A549 (cell line): ENCODE measurements around the gene NOL7. TPM values are rescaled to one million over a fixed set of nuclear protein-coding genes. Genes with fewer than 3 reads are reported as not detected.

Source experiments
- ATAC-seq, 2 experiments: fragments of 200-7000 bp in 1 of 2; fragments of >200 bp in 1 of 2; cut with Nextera tagmentation in 1 of 2; cut with Tn5 transposase in 1 of 2; 3 replicates each; pipeline versions ENCODE4 v1.8.0 to v1.9.1; 2018 to 2020; ENCODE audit warnings: mild to moderate bottlenecking in 1 of 2, moderate library complexity in 1 of 2
- CTCF ChIA-PET: fragments of 300-600 bp; sonication (Branson Sonifier 250); formaldehyde crosslinking; extraction: SDS; loops from one replicate; lab custom pipeline; 2021; ENCODE audit warnings: antibody characterized with exemption, inconsistent platforms; lab: Yijun Ruan, JAX
- POLR2A ChIA-PET: fragments of 350-600 bp; formaldehyde crosslinking; extraction: SDS; loops from one replicate; lab custom pipeline; 2021; ENCODE audit warnings: antibody characterized with exemption, inconsistent platforms; lab: Yijun Ruan, JAX
- DNase-seq, 2 experiments: peaks; one replicate each; pipeline versions ENCODE4 v3.0.0 to v3.0.0-alpha.2; 2011 to 2016; ENCODE audit warnings: low read depth in 1 of 2, low spot score in 1 of 2
- FAIRE-seq: peaks from 2 replicates; lab custom pipeline; 2011; peaks lifted over from hg19 to GRCh38; lab: Jason Lieb, UNC
- H3K27ac ChIP-seq, 2 experiments: fragments of >200 bp; sonication (Bioruptor Twin); formaldehyde crosslinking; 3 replicates each; pipeline ENCODE4 v1.5.1; 2016 to 2017
- H3K4me1 ChIP-seq: fragments of >200 bp; sonication (Bioruptor Twin); formaldehyde crosslinking; 3 replicates; pipeline ENCODE4 v1.6.1; 2016
- H3K4me2 ChIP-seq: fragments of >200 bp; sonication (Bioruptor Twin); formaldehyde crosslinking; 3 replicates; pipeline ENCODE4 v1.6.1; 2016
- H3K4me3 ChIP-seq: fragments of >200 bp; sonication (Bioruptor Twin); formaldehyde crosslinking; 3 replicates; pipeline ENCODE4 v1.5.1; 2016
- H3K9me3 ChIP-seq: fragments of >200 bp; sonication (Bioruptor Twin); formaldehyde crosslinking; 3 replicates; pipeline ENCODE4 v1.6.1; 2016
- CHD2 ChIP-seq: fragments of 150-350 bp; IDR thresholded peaks from 2 replicates; pipeline ENCODE4 v1.6.1; 2014; ENCODE audit warnings: low read length; ENCODE audit not compliant: partially characterized antibody
- CHD4 ChIP-seq: fragments of 200-600 bp; sonication (generic); IDR thresholded peaks from 2 replicates; pipeline ENCODE4 v1.6.1; 2016; ENCODE audit warnings: antibody characterized with exemption, mild to moderate bottlenecking, borderline replicate concordance
- EP300 ChIP-seq, 2 experiments: fragments of >200 bp; sonication (Bioruptor Twin); formaldehyde crosslinking; IDR thresholded peaks; 2 replicates in 1 of 2; 3 replicates in 1 of 2; pipeline ENCODE4 v1.6.1; 2016 to 2017
- GATA3 ChIP-seq: IDR thresholded peaks from 2 replicates; pipeline ENCODE4 v1.6.1; 2012; ENCODE audit warnings: borderline replicate concordance
- HDAC2 ChIP-seq: fragments of 200-600 bp; sonication (generic); IDR thresholded peaks from 2 replicates; pipeline ENCODE4 v1.6.1; 2016
- HEYL ChIP-seq: fragments of 250-450 bp; sonication (Bioruptor Pico); IDR thresholded peaks from 2 replicates; pipeline ENCODE4 v1.8.0; 2021; ENCODE audit warnings: mild to moderate bottlenecking, moderate library complexity
- NFE2L2 ChIP-seq: fragments of 150-350 bp; conservative IDR thresholded peaks from 2 replicates; pipeline ENCODE4 v1.6.1; 2014; ENCODE audit warnings: low read length
- POLR2A ChIP-seq: IDR thresholded peaks from 2 replicates; pipeline ENCODE4 v1.6.1; 2012; ENCODE audit warnings: mild to moderate bottlenecking, low read length
- RARB ChIP-seq: fragments of 250-450 bp; sonication (Bioruptor Pico); IDR thresholded peaks from 2 replicates; pipeline ENCODE4 v1.8.0; 2021; ENCODE audit warnings: mild to moderate bottlenecking, moderate library complexity
- ZNF302 ChIP-seq: fragments of 250-450 bp; sonication (Bioruptor Pico); IDR thresholded peaks from 2 replicates; pipeline ENCODE4 v1.9.0; 2021; ENCODE audit warnings: inconsistent platforms, mild to moderate bottlenecking, moderate library complexity
- WGBS: methylation state at CpG from one replicate; pipeline ENCODE4 v1.1.6; 2017; ENCODE audit errors: missing lambda C conversion rate; 5-methylcytosine and 5-hydroxymethylcytosine counted together
- polyA plus RNA-seq, 4 experiments: library from polyadenylated mRNA; depleted of rRNA in 3 of 4; stranded (reverse); fragments of >200 nt; fragmentation: RNase III in 1 of 4; extraction: RNeasy Plus Mini Kit Qiagen cat#74134 plus additional on column Dnase treatment in 1 of 4; gene quantifications; 2 replicates in 3 of 4; 3 replicates in 1 of 4; pipeline ENCODE4 v1.2.3, GENCODE V29; 2011 to 2017
- TF ChIP-seq, protein P1 (sequence below): fragments of >200 bp; sonication (Bioruptor Twin); formaldehyde crosslinking; IDR thresholded peaks from 2 replicates; pipeline ENCODE4 v1.6.1; 2016
- TF ChIP-seq, protein P2 (sequence below): fragments of 150-350 bp; IDR thresholded peaks from 2 replicates; pipeline ENCODE4 v1.6.1; 2014; ENCODE audit warnings: low read depth, mild to moderate bottlenecking, low read length
- TF ChIP-seq, protein P3 (sequence below): IDR thresholded peaks from 2 replicates; pipeline ENCODE4 v1.6.1; 2012
- TF ChIP-seq, protein P4 (sequence below): fragments of 200-600 bp; sonication (generic); IDR thresholded peaks from 2 replicates; pipeline ENCODE4 v1.6.1; 2016; ENCODE audit warnings: antibody characterized with exemption, mild to moderate bottlenecking, moderate library complexity
- TF ChIP-seq, protein P5 (sequence below): fragments of >200 bp; sonication (Bioruptor Twin); formaldehyde crosslinking; IDR thresholded peaks from 3 replicates; pipeline ENCODE4 v1.6.1; 2016

NOL7 gene
- polyA plus RNA-seq, 2 of the 4 experiments (the other 2 are of a cell fraction) = 75.1 to 85.9 TPM

DNA sequence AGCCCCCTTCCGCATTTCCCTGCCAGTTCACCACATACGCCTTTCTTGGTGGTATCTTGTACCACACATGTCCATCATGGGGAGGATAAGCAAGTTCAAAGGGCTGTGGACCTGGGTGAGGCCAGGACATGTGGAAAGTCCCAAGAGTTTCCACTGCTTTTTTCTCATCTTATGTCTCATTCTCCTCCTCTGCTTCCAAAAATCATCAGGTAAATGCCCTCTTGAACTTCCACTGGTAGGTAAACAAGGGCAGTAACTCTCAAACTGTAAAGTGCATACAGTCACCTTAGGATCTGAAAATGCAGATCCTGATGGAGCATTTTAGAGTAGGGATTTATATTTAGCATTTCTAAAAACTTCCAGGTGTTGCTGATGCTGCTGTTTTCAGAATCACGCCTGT is 48.6 kb upstream of the NOL7 start:
- Histone ChIP-seq H3K4me3 (no peak overlapping the region), H3K4me2 (no peak overlapping the region), H3K4me1 (no peaks in the 10 kb centered on the region), H3K9me3 (no peaks in the 10 kb centered on the region), H3K27ac (no peak overlapping the region)
- no peak for DNase-seq
- ATAC-seq = no peak
- FAIRE-seq = no peak
- ChIA-PET CTCF (interaction anchor here (1.1 kb wide), 1 partner anchor 8 kb away, joined by 5 read pairs; the partner anchor contains the start of gene SIRT5), POLR2A (no interaction called here)
- no peak for TF ChIP-seq EP300 (IDR thresholded peaks at IDR 0.05)
- no peak for TF ChIP-seq RARB (CRISPR knock-in tag)
- TF ChIP-seq, protein P1, sequence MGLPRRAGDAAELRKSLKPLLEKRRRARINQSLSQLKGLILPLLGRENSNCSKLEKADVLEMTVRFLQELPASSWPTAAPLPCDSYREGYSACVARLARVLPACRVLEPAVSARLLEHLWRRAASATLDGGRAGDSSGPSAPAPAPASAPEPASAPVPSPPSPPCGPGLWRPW = no peak
- TF ChIP-seq CHD4 = no peak
- 92% methylated on average over 3 of the region's 3 CpGs for WGBS

DNA sequence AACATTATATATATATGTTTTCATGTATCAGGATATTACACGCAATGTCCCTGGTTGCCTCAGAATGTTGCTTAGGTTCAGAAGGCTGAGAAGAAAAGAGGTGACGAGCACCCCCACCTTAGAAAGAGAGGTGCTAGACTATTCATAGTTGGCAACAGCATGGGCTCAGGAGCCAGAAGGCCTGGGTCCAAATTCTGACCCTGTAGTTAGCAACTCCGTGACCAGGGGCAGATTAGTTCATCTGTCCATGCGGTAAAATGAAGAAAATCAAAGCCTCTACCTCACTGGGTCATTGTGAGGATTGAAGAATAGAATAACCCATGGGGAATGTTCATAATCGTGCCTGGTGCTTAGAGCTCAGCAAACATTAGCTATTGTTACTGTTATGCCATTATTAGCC is 46.2 kb upstream of the NOL7 start:
- ATAC-seq = no peak
- FAIRE-seq = no peak
- Histone ChIP-seq H3K4me1 (peaks cover 6% of the 10 kb centered on the region; the same call in 1 of the 3 replicates), H3K4me3 (no peak overlapping the region), H3K9me3 (no peaks in the 10 kb centered on the region), H3K4me2 (no peak overlapping the region), H3K27ac (no peak overlapping the region)
- ChIA-PET CTCF (no interaction called here), POLR2A (no interaction called here)
- DNase-seq = no peak
- TF ChIP-seq, protein P1 = no peak
- TF ChIP-seq, protein P2, sequence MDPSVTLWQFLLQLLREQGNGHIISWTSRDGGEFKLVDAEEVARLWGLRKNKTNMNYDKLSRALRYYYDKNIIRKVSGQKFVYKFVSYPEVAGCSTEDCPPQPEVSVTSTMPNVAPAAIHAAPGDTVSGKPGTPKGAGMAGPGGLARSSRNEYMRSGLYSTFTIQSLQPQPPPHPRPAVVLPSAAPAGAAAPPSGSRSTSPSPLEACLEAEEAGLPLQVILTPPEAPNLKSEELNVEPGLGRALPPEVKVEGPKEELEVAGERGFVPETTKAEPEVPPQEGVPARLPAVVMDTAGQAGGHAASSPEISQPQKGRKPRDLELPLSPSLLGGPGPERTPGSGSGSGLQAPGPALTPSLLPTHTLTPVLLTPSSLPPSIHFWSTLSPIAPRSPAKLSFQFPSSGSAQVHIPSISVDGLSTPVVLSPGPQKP = no peak
- TF ChIP-seq HEYL (CRISPR knock-in tag) (no peak), ZNF302 (CRISPR knock-in tag) (no peak), GATA3 (no peak)
- WGBS = 60% methylated on average over 5 of the region's 5 CpGs

DNA sequence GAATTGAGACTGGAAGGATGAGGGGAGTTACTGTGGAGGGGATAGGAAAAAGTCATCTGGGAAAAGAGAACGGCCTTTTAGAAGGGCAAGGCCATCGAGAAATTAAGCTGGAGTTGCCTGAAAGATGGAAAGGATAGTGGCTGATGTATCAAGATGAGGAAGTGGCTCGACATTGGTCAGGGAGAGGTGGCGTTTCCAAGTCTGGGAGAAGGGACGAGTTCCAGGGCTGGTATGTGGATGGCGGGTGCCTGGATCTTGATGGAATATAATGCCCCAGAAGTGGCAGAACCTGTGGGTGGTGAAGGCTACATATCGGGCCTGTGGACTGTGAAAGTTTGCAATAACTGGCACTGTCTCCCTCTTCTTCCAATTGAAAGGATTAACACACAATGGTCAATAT is 42.9 kb upstream of the NOL7 start:
- 86% methylated on average over 7 of the region's 7 CpGs for WGBS
- FAIRE-seq = no peak
- TF ChIP-seq NFE2L2 = no peak
- TF ChIP-seq, protein P3, sequence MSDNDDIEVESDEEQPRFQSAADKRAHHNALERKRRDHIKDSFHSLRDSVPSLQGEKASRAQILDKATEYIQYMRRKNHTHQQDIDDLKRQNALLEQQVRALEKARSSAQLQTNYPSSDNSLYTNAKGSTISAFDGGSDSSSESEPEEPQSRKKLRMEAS = no peak
- TF ChIP-seq CHD2 = no peak
- TF ChIP-seq, protein P4, sequence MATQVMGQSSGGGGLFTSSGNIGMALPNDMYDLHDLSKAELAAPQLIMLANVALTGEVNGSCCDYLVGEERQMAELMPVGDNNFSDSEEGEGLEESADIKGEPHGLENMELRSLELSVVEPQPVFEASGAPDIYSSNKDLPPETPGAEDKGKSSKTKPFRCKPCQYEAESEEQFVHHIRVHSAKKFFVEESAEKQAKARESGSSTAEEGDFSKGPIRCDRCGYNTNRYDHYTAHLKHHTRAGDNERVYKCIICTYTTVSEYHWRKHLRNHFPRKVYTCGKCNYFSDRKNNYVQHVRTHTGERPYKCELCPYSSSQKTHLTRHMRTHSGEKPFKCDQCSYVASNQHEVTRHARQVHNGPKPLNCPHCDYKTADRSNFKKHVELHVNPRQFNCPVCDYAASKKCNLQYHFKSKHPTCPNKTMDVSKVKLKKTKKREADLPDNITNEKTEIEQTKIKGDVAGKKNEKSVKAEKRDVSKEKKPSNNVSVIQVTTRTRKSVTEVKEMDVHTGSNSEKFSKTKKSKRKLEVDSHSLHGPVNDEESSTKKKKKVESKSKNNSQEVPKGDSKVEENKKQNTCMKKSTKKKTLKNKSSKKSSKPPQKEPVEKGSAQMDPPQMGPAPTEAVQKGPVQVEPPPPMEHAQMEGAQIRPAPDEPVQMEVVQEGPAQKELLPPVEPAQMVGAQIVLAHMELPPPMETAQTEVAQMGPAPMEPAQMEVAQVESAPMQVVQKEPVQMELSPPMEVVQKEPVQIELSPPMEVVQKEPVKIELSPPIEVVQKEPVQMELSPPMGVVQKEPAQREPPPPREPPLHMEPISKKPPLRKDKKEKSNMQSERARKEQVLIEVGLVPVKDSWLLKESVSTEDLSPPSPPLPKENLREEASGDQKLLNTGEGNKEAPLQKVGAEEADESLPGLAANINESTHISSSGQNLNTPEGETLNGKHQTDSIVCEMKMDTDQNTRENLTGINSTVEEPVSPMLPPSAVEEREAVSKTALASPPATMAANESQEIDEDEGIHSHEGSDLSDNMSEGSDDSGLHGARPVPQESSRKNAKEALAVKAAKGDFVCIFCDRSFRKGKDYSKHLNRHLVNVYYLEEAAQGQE = no peak
- TF ChIP-seq, protein P2 = no peak
- TF ChIP-seq, protein P5, sequence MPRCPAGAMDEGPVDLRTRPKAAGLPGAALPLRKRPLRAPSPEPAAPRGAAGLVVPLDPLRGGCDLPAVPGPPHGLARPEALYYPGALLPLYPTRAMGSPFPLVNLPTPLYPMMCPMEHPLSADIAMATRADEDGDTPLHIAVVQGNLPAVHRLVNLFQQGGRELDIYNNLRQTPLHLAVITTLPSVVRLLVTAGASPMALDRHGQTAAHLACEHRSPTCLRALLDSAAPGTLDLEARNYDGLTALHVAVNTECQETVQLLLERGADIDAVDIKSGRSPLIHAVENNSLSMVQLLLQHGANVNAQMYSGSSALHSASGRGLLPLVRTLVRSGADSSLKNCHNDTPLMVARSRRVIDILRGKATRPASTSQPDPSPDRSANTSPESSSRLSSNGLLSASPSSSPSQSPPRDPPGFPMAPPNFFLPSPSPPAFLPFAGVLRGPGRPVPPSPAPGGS = no peak
- TF ChIP-seq HDAC2 = no peak
- TF ChIP-seq POLR2A = no peak
- Histone ChIP-seq H3K4me3 (no peak overlapping the region), H3K9me3 (peaks cover 6% of the 10 kb centered on the region; the same call in 1 of the 3 replicates), H3K4me1 (peaks cover 6% of the 10 kb centered on the region; the same call in 1 of the 3 replicates), H3K4me2 (no peak overlapping the region), H3K27ac (no peak overlapping the region)
- ATAC-seq = no peak
- DNase-seq = no peak
- POLR2A ChIA-PET = no interaction called here
- CTCF ChIA-PET = interaction anchor here (2.2 kb wide), 1 partner anchor 240 kb away, joined by 4 read pairs; no protein-coding TSS in a partner anchor
